Activated T-helper 1 cell treated with Interleukin-2 at 50 U/mL for 16 hours (primary cell): ENCODE data around the gene CDH22.

Source experiments
- DNase-seq: peaks from one replicate; pipeline ENCODE4 v3.0.0-alpha.2; 2020; ENCODE audit warnings: low read depth

CDH22 gene

GRCh38 chr20:46343975-46344357 lies 35.7 kb upstream of the CDH22 start:
- DNase-seq, result no peak

DNA sequence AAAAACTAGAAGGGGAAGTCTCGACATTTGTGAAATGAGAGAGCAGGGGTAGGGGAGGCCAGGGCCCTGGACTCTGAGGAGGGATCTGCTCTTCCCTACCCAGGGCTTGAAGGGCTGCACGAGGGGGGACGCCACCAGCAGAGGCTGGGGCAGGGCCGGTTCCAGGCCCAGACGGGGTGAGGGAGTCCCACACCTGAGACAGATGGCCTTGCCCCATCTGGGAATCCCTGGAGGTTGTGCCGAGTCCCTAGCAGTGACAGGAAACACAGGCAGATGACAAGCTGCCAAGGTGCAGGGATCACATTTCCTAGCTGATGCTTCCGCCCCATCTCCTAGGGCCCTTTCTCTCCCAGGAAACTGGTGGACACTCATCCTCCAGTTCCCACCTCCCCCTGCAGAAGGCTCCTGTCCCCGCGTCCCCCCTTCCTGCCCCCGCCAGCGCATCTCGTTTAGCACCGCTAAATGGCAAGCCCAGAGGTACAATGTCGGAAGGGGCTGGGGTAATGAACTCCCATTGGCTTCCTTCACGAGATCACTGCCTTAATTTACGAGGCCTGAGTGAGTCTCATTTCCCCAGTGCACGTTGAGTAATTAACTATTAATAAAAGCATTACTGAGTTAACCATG lies 35.2 kb upstream of the CDH22 start:
- no peak for DNase-seq

DNA sequence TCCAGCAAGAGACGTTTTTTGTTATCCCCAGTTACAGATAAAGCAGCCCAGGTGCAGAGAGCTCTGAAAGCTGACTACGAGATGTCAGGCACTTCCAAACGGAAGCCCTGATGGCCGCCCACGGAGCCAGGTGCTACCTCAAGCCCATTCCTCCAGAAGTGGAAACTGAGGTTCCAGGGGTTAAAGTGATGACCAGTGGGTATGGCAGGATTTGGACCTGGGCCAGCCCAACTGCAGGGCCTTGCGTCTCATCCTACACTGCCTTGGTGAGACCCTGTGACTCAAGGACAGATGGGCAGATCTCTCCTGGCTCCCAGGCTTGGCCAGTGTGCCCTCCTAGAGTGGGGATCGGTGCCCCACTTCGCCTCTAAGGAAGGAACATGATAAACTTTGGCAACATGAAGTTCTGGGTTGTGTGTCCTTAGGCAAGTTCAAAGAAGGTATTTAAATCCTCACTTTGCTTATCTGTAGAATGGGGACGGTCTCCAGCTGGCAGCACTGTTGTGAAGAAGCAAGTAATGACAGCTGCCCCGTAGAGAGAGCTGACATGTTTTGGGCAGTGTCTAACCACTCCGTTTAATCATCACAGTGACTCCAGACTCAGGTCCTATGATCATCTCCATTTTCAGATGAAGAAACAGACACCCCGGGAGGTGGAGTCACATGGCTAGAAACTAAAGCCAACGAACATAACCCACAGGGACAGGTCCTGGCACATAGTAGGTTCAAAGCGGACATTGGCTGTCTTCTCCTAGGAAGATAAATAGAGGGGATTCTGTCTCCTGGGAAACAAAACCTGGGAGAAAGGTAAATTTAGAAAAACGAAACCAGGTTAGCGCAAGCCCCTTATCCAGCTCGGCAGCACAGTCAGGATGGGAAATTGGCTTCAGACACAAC lies 34.4 kb upstream of the CDH22 start:
- DNase-seq, result no peak

GRCh38 chr20:46342010-46342378 lies 33.7 kb upstream of the CDH22 start:
- no peak for DNase-seq

DNA sequence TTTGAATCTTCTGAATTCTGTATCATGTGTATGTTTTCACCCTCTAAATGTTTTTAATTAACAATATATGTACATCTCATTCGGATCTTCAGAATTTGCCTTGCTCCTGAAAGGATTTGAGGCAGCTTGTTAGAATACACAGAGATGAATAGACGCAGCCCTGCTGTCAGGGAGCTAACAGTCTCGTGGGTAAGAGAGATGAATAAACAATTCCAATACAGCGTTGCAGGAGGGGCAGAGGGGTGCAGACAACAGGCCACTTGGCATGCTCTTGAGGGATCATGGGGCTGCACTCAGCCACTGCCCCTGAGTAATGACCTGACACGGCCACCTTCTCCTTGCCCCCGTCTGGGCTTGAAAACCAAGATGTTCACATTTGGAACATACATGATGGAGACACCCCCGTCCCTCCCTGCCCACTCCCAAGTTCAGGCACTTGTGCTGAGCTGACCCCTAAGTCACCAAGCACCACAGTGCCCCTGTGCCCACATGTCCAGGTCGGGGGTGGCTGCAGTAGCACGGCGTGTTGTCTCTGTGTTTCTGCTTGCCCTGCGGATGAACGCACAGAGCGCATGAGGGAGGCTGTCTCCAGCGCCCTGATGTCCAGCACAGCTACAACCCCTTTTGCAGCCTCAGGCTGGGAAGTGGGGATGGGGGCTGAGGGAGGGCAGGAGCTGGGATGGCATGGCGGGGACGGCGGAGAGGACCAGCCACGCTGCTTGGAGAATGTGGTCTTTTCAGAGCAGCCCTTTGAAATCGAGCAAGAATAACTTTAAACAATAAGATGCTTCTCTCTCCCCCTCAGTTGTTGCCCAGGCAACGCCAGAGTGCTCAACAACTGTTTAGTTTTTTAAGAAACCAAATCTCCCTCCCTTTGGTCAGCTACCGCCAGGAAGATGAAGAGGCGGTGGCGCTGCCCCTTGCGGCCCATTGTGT lies 33.0 kb upstream of the CDH22 start:
- DNase-seq, result no peak

DNA sequence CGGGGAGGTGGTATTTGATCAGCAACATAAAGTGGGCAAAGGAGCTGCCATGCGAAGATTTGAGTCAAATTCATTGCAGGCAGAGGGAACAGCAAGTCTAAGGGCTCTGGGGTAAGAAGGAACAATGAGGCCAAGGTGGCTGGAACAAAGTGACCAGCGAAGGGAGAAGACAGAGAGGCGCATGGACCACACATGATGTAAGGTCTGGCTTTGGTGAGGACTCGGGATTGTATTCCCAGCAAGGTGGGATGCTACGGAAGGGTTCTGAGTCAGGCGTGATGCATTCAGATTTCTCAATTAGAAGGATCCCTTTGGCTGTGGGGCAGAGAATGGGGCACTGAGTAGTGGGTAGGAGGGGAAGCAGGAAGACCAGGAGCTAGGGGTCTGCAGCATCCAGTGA lies 30.7 kb upstream of the CDH22 start:
- DNase-seq, result no peak

GRCh38 chr20:46336735-46337134 lies 28.4 kb upstream of the CDH22 start:
- DNase-seq, result no peak

- DNase-seq, result no peak
Observed at GRCh38 chr20:46334303-46334904, 26.1 kb upstream of the CDH22 start.

- no peak for DNase-seq
Observed at GRCh38 chr20:46333161-46333991, 25.1 kb upstream of the CDH22 start.

DNA sequence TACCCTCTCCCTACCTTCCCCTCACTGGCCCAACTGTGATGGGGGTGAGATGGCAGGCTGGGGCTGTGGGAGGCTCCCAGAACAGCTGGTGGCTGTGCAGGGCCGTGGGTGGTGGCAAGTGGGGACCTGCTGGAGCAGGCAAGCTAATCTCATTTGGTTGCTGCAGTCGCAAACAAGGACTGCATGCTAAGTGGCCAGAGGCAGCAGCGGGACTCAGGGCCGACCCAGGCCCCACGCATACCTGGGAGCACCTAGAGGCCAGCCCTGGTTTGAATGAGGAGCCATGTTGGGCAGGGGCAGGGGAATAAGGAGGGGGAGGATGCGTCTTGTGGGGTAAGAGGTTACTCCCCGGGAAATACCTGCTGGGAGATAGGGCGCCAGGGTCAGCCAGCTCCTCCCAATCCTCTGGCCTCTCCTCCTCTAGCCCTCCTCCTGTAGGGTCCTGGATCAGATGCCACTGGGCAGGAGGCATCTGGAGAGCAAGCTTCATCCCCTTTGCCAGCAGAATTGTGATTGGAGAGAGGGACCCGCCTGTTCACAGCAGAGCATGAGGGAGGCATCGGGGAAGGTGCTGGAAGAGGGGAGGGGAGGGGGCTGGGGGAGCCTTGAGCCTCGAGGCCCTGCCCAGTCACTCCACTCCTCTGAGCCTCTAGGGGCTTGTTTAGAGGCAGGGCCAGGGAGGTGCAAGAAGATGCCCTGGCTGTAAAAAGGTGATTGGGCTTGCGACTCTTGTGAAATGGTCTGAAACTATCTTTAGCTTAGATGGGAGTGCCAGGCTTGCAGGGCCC lies 24.3 kb upstream of the CDH22 start:
- DNase-seq, result no peak

DNA sequence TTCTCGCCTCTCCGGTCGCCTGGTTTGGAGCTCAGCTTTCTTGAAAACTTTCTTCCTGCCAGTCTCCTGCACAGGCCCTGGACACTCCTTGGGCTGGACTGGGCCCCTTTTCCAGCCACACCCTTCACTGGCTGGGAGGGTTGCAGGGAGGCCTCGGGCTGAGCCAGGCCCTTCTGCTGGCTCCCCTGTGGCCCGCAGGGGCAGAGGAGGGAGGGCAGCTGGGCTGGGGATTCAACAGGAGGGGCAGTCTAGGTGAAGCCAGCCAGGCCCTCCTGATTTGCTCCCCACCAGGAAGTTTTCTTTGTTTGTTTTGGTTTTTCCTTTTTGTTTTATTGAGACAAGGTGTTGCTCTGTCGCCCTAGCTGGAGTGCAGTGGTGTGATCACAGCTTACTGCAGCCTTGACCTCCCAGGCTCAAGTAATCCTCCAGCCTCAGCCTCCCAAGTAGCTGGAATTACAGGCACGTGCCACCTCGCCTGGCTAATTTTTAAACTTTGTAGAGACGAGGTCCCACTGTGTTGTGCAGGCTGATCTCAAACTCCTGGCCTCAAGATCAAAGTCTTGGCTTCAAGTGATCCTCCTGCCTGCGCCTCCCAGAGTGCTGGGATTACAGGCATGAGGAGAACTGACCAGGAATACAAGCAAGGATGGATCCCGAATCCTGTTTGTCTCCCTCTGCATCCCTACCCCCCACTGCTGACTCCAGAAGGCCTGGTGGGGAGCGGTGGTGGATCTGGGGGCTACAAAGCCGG lies 23.5 kb upstream of the CDH22 start:
- no peak for DNase-seq

- no peak for DNase-seq
Observed at GRCh38 chr20:46330831-46331371, 22.6 kb upstream of the CDH22 start.

DNA sequence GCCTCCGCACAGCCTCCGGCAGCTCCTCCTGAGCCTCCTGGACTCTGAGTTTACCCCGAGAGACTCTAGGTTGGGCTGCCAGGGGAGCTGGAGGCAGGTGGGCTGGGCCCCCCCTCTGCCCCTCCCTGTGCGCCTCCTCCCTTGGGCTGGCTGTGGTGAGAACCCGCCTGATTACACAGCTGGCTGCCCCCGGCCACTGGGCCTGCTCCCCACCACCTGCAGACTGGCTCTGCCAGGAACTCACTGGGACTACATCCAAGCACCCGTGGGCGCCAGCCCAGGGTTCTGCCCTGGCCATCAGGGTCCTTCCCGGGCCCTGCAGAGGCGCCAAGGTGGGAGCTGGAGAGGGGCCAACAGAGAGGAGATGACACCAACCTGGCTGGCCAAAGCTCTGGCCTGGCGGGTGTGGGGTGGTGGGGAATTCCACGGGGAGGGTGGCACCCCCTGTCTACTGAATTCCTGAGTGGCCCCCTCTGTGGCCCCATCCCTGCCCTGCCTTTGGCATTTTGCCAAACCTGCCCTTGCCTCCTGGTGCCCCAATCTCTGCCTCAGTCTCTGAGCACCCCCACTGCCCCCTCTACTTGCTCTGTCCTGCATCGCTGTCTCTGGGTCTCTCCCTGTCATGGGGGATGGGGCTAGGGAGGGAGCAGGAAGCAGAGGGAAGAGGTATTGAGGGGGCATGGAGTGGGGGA lies 21.9 kb upstream of the CDH22 start:
- no peak for DNase-seq

GRCh38 chr20:46328200-46328882 lies 20.0 kb upstream of the CDH22 start:
- DNase-seq, result no peak

DNA sequence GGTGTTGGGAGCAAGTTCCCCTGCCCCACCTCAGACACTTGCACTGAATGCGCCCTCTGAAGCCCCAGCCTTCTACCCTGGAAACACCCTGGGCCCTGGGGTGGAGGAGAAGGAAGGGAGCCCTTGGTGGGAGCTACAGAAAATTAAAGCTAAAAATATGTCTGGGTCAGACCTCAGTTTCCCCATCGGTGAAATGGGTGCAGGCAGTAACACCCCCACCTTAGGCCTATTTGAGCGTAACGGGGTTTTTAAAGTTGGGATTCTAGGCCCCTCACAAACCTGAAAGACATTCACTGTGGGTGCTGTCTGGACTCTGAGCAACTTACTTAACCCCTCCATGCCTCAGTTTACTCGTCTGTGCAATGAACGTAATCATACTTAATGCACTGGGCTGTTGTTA lies 19.3 kb upstream of the CDH22 start:
- no peak for DNase-seq

DNA sequence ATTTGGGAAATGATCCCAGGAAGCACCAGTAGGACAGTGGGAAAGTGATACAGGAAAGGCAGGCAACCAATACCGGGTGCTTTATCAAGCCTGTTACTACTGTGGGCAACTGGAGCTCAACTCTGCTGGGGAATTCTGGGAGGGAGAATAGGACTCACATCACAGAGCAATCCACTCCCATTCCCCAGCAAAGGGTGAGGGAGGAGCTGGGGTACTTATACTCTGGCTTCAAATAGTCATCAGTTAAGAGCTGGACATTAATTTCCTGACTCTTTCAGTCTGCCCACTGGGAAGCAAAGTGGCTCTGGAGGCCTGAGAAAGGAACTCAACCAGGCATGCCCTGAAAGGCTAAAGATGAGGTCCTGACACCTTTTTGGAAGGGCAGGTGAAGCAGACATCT lies 17.5 kb upstream of the CDH22 start:
- DNase-seq, result no peak

DNA sequence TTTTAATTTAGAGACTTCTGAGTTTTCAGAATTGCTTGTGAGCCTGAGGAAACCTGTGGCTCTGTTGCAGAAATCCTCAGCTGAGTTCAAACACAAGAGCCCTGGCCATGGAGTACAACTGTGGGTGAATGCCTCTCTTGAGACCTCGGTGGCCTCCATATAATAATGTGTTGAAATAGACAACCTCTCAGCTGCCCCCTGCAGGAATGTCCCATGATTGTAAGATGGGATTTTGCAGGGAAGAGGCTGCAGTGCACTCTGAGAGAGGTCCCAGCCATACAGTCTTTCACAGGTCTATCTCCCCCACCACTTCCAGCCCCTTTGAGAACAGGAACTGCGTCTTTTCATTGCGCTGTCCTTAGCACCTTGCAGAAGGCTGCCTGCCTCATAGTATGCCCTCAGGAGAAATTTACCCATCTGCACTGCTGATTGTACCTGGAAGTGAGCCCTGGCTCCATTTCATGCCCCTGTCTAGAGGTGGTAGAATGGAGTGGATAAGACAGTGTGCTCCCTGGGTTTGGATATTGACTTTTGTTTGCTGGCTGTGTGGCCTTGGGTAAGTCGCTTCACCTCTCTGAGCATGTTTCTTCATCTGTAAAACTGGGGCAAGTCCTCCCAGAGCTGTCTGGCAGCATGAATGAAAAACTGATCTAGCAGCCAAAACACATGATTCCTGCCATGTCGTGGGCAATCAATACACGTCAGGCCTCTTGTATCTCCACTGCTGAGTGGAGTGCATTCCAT lies 16.8 kb upstream of the CDH22 start:
- no peak for DNase-seq

DNA sequence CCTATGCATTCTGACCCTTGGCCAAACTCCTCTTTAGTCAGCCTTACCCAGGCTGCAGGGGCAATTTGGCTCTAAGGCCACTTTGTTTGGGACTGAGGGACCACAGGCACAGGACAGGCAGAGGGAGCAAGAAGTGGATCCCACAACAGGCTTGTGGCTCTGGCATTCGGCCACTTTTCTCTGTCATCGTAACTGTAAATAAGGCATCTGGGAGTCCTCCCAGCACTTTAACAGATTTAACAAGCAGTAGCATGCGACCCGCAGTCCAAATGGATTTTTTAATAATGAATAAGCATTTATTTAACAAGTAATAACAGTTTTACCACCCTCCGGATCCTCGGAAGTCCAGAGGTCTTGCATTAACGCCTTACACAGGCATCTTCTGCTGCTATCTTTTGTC lies 16.1 kb upstream of the CDH22 start:
- DNase-seq, result no peak
